ENCODE results near the gene OR10H4.
"Not testable (repeated sequence)": the region's sequence is repeated elsewhere in the genome, so short reads cannot be mapped to it uniquely, and the experiment has no call there.

The OR10H4 gene

DNA sequence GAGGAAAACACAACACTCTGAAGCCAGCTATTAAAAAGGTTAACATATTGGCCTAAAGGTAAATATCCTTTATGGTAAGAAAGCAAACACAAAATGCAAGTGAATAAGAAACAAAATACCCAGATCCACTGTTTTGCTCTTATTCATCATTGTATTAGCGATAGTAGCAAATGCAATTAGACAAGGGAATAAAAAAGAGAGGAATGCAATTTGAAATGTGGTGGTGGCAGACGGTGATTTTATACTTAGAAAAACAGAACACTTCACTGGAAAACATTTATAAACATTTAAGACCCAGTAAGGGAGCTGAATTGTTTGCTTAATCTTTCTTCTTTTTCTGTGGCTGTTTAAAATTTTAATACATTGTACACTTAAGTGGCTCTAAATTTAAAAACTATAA, 33.7 kb upstream of the OR10H4 start:
- no peaks in the 10 kb centered on the region for H3K36me3 ChIP-seq (ENCODE audit: insufficient read depth, low read length)
- no peak overlapping the region for H3K27ac ChIP-seq (ENCODE audit: low read depth, low read length)
- no peaks in the 10 kb centered on the region for H3K79me2 ChIP-seq (ENCODE audit: control insufficient read depth, insufficient read depth, low read length, unreplicated experiment)
- H3K27me3 ChIP-seq (ENCODE audit: insufficient read depth, low read length), result peaks cover 13% of the 10 kb centered on the region
- H3K4me1 ChIP-seq (ENCODE audit: control insufficient read depth, insufficient read depth, low read length, unreplicated experiment), result no peaks in the 10 kb centered on the region
- H3K4me3 ChIP-seq (ENCODE audit: low read depth, low read length), result no peak overlapping the region
- H2AFZ ChIP-seq (ENCODE audit: low read length, unreplicated experiment), result no peak overlapping the region

- no peaks in the 10 kb centered on the region for H3K4me1 ChIP-seq (ENCODE audit: control insufficient read depth, insufficient read depth, low read length, unreplicated experiment)
- no peaks in the 10 kb centered on the region for H3K36me3 ChIP-seq (ENCODE audit: insufficient read depth, low read length)
- no peak overlapping the region for H3K27ac ChIP-seq (ENCODE audit: low read depth, low read length)
- no peaks in the 10 kb centered on the region for H3K79me2 ChIP-seq (ENCODE audit: control insufficient read depth, insufficient read depth, low read length, unreplicated experiment)
- H2AFZ ChIP-seq (ENCODE audit: low read length, unreplicated experiment), result no peak overlapping the region
- H3K4me3 ChIP-seq (ENCODE audit: low read depth, low read length), result no peak overlapping the region
- H3K27me3 ChIP-seq (ENCODE audit: insufficient read depth, low read length), result no peaks in the 10 kb centered on the region
Observed at GRCh38 chr19:15919243-15919642, 29.6 kb upstream of the OR10H4 start.

- H3K36me3 ChIP-seq (ENCODE audit: insufficient read depth, low read length), result no peaks in the 10 kb centered on the region
- no peak overlapping the region for H3K27ac ChIP-seq (ENCODE audit: low read depth, low read length)
- no peaks in the 10 kb centered on the region for H3K4me1 ChIP-seq (ENCODE audit: control insufficient read depth, insufficient read depth, low read length, unreplicated experiment)
- H3K4me3 ChIP-seq (ENCODE audit: low read depth, low read length), result no peak overlapping the region
- no peaks in the 10 kb centered on the region for H3K27me3 ChIP-seq (ENCODE audit: insufficient read depth, low read length)
- no peaks in the 10 kb centered on the region for H3K79me2 ChIP-seq (ENCODE audit: control insufficient read depth, insufficient read depth, low read length, unreplicated experiment)
- H2AFZ ChIP-seq (ENCODE audit: low read length, unreplicated experiment), result no peak overlapping the region
Observed at GRCh38 chr19:15922021-15922420, 26.8 kb upstream of the OR10H4 start.

GRCh38 chr19:15923702-15924101, 25.1 kb upstream of the OR10H4 start:
- Histone ChIP-seq H3K27ac (ENCODE audit: low read depth, low read length) (no peak overlapping the region), H3K4me1 (ENCODE audit: control insufficient read depth, insufficient read depth, low read length, unreplicated experiment) (no peaks in the 10 kb centered on the region), H3K79me2 (ENCODE audit: control insufficient read depth, insufficient read depth, low read length, unreplicated experiment) (no peaks in the 10 kb centered on the region), H2AFZ (ENCODE audit: low read length, unreplicated experiment) (no peak overlapping the region), H3K36me3 (ENCODE audit: insufficient read depth, low read length) (no peaks in the 10 kb centered on the region), H3K27me3 (ENCODE audit: insufficient read depth, low read length) (no peaks in the 10 kb centered on the region), H3K4me3 (ENCODE audit: low read depth, low read length) (no peak overlapping the region)

DNA sequence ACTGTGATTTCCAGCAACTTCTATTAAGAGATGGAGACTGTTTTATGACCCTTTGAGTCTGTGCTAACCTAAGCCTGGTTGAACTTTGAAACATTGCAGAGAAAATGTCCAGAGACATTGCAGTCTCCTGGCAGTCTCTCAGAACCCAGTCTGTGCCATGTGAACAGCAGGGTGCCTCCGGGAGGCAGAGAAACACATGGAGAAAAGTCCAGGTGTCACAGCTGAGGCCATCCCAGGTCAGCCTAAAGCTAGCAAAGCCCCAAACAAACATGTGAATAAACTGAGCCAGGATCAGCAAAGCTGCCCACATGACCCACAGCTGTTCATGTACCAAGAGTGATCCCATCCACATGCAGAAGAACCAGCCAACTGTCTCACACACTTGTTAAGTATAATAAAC, 22.3 kb upstream of the OR10H4 start:
- no peaks in the 10 kb centered on the region for H3K36me3 ChIP-seq (ENCODE audit: insufficient read depth, low read length)
- no peak overlapping the region for H2AFZ ChIP-seq (ENCODE audit: low read length, unreplicated experiment)
- H3K27ac ChIP-seq (ENCODE audit: low read depth, low read length), result no peak overlapping the region
- H3K4me3 ChIP-seq (ENCODE audit: low read depth, low read length), result no peak overlapping the region
- no peaks in the 10 kb centered on the region for H3K79me2 ChIP-seq (ENCODE audit: control insufficient read depth, insufficient read depth, low read length, unreplicated experiment)
- H3K4me1 ChIP-seq (ENCODE audit: control insufficient read depth, insufficient read depth, low read length, unreplicated experiment), result no peaks in the 10 kb centered on the region
- no peaks in the 10 kb centered on the region for H3K27me3 ChIP-seq (ENCODE audit: insufficient read depth, low read length)

DNA sequence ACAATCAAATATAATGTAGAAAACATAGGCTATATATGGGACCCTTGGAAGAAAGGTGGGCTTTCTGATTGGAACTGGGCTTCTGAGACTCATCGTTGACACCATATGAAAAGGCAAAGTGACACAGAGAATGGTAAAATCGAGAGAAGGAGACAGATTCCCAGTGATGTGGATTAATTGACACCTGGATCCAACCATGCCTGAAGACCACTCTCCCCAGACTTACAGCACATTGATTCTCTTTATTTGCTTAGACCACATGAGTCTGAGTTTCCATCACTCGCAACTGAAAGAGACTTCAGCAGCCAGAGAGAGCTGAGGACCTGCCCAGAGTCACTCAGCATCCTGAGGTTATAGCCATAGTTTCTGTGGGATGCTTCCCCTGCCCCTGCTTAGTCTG, 20.5 kb upstream of the OR10H4 start:
- no peaks in the 10 kb centered on the region for H3K27me3 ChIP-seq (ENCODE audit: insufficient read depth, low read length)
- H3K4me1 ChIP-seq (ENCODE audit: control insufficient read depth, insufficient read depth, low read length, unreplicated experiment), result no peaks in the 10 kb centered on the region
- H3K79me2 ChIP-seq (ENCODE audit: control insufficient read depth, insufficient read depth, low read length, unreplicated experiment), result no peaks in the 10 kb centered on the region
- H3K4me3 ChIP-seq (ENCODE audit: low read depth, low read length), result no peak overlapping the region
- no peak overlapping the region for H3K27ac ChIP-seq (ENCODE audit: low read depth, low read length)
- no peaks in the 10 kb centered on the region for H3K36me3 ChIP-seq (ENCODE audit: insufficient read depth, low read length)
- no peak overlapping the region for H2AFZ ChIP-seq (ENCODE audit: low read length, unreplicated experiment)

DNA sequence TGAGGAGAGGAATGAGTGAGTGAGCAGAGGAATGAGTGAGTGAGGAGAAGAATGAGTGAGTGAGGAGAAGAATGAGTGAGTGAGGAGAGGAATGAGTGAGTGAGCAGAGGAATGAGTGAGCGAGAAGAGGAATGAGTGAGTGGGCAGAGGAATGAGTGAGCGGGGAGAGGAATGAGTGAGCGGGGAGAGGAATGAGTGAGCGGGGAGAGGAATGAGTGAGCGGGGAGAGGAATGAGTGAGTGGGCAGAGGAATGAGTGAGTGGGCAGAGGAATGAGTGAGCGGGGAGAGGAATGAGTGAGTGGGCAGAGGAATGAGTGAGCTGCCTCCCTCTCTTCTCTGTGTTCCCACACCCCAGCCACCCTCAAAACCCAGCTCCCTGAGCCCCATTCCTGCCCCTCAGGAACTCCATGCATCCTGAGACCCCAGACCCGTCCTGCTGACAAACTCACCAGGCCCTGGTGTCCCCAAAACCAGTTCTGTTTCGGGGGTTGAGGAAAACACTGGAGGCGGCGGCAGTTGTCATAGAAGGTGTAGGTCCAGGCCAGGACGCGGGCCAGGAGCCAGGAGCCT, 15.0 kb upstream of the OR10H4 start:
- H3K79me2 ChIP-seq (ENCODE audit: control insufficient read depth, insufficient read depth, low read length, unreplicated experiment); H3K4me3 ChIP-seq (ENCODE audit: low read depth, low read length); H3K27ac ChIP-seq (ENCODE audit: low read depth, low read length); H3K36me3 ChIP-seq (ENCODE audit: insufficient read depth, low read length); H3K4me1 ChIP-seq (ENCODE audit: control insufficient read depth, insufficient read depth, low read length, unreplicated experiment); H2AFZ ChIP-seq (ENCODE audit: low read length, unreplicated experiment): not testable (repeated sequence)
- H3K27me3 ChIP-seq (ENCODE audit: insufficient read depth, low read length), result peaks cover 14% of the 10 kb centered on the region

DNA sequence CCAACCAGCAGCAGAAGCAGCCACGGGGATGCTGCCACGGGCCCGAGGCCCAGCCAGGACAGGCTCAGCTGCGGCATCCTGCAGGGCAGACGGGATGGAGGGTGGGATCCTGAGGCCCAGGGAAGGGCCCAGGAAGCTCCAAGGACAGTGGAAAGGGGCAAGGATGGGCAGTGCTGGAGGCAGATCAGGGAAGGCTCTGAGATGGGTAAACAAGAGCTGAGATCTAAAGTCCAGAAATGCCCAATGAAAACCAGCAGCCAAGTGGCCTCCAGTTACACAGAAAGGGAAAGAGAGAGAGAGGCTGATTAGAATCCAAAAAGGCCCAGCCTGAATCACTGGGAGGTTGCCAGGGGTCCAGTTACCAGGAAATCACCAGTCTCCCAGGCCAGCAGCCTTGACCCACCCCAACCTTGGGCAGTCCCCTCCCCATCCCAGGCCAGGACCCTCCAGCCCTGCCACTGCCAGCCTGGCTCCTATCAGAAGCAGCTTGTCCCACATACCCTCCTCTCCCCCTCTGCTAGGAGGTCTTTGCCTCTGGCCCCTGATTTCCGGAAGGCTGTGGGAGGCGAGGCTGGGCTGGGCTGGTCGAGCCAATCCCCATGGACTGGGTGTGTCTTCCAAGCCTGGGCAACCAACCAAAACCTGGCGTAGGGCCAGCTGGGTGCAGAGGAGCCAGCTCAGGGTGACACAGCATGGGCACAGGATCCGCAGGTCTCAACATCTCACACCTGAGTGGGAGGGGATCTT, 14.3 kb upstream of the OR10H4 start, which contains the start of gene CYP4F11:
Gene CYP4F11 (minus strand): TSS at position 198 of the 747 bp plus-strand sequence. CDS start 121 bp downstream, at position 77.
- H2AFZ ChIP-seq (ENCODE audit: low read length, unreplicated experiment), result no peak within 1 kb of the TSS
- no peak within 1 kb of the TSS for H3K27ac ChIP-seq (ENCODE audit: low read depth, low read length)
- no peaks in the 10 kb centered on the region for H3K36me3 ChIP-seq (ENCODE audit: insufficient read depth, low read length)
- H3K4me3 ChIP-seq (ENCODE audit: low read depth, low read length), result no peak within 1 kb of the TSS
- H3K79me2 ChIP-seq (ENCODE audit: control insufficient read depth, insufficient read depth, low read length, unreplicated experiment), result no peaks in the 10 kb centered on the region
- H3K27me3 ChIP-seq (ENCODE audit: insufficient read depth, low read length), result peaks cover 14% of the 10 kb centered on the region
- no peaks in the 10 kb centered on the region for H3K4me1 ChIP-seq (ENCODE audit: control insufficient read depth, insufficient read depth, low read length, unreplicated experiment)

DNA sequence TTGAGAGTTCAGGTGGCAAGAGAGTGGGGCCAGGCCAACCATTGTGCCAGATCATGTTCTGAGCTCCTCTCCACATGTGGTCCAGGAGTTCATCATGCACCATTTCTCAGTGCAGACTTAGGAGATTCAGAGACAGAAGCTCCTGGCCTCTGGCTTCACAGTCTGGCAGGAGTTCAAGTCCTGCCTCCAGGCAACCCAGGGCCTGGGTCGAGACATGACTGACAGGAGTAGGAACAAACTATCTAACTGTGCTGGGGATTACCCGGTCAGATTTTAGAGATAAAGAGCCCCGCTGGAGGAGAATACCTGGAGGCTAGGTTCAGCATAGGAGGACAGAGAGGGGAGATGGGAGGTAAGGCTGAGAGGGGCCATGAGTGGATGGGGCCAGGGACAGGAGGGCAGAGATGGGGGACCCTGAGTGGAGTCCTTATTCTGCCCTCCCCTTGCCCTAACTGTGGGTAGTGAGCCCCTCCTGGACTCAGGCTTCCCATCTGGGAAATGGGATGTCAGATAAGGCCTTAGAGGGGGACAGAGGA, 13.6 kb upstream of the OR10H4 start:
- Histone ChIP-seq H2AFZ (ENCODE audit: low read length, unreplicated experiment) (no peak overlapping the region), H3K27me3 (ENCODE audit: insufficient read depth, low read length) (peaks cover 14% of the 10 kb centered on the region), H3K4me1 (ENCODE audit: control insufficient read depth, insufficient read depth, low read length, unreplicated experiment) (no peaks in the 10 kb centered on the region), H3K79me2 (ENCODE audit: control insufficient read depth, insufficient read depth, low read length, unreplicated experiment) (no peaks in the 10 kb centered on the region), H3K4me3 (ENCODE audit: low read depth, low read length) (no peak overlapping the region), H3K36me3 (ENCODE audit: insufficient read depth, low read length) (no peaks in the 10 kb centered on the region), H3K27ac (ENCODE audit: low read depth, low read length) (no peak overlapping the region)

DNA sequence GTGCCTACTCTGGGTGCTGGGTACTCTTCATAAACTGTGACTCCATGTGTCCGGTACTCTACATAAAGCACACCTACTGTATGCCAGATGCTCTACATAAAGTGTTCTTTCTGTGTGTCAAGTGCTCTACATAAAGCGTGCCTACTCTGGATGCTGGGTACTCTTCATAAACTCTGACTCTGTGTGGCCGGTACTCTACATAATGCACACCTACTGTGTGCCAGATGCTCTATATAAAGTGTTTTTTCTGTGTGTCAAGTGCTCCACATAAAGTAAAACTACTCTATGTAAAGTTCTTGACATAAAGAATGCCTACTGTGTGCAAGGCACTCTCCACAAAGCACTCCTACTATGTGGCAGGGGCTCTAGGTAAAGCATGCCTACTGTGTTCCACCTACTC, 12.6 kb upstream of the OR10H4 start:
- H3K79me2 ChIP-seq (ENCODE audit: control insufficient read depth, insufficient read depth, low read length, unreplicated experiment), result no peaks in the 10 kb centered on the region
- no peak overlapping the region for H3K27ac ChIP-seq (ENCODE audit: low read depth, low read length)
- H3K36me3 ChIP-seq (ENCODE audit: insufficient read depth, low read length), result no peaks in the 10 kb centered on the region
- no peak overlapping the region for H3K4me3 ChIP-seq (ENCODE audit: low read depth, low read length)
- H3K4me1 ChIP-seq (ENCODE audit: control insufficient read depth, insufficient read depth, low read length, unreplicated experiment), result no peaks in the 10 kb centered on the region
- no peak overlapping the region for H2AFZ ChIP-seq (ENCODE audit: low read length, unreplicated experiment)
- peaks cover 14% of the 10 kb centered on the region for H3K27me3 ChIP-seq (ENCODE audit: insufficient read depth, low read length)

- Histone ChIP-seq H3K79me2 (ENCODE audit: control insufficient read depth, insufficient read depth, low read length, unreplicated experiment) (no peaks in the 10 kb centered on the region), H3K27me3 (ENCODE audit: insufficient read depth, low read length) (peaks cover 14% of the 10 kb centered on the region), H3K4me3 (ENCODE audit: low read depth, low read length) (no peak overlapping the region), H3K36me3 (ENCODE audit: insufficient read depth, low read length) (no peaks in the 10 kb centered on the region), H3K27ac (ENCODE audit: low read depth, low read length) (no peak overlapping the region), H2AFZ (ENCODE audit: low read length, unreplicated experiment) (no peak overlapping the region), H3K4me1 (ENCODE audit: control insufficient read depth, insufficient read depth, low read length, unreplicated experiment) (no peaks in the 10 kb centered on the region)
Observed at GRCh38 chr19:15936950-15937349, 11.9 kb upstream of the OR10H4 start.

All from ACC112 (cell line).